ENCODE results near the gene GPNMB. TPM values are rescaled to one million over a fixed set of nuclear protein-coding genes. Genes with fewer than 3 reads are reported as not detected.

The GPNMB gene
- total RNA-seq, 2 donors from 2014 or later, result 12.8 to 43.3 TPM

DNA sequence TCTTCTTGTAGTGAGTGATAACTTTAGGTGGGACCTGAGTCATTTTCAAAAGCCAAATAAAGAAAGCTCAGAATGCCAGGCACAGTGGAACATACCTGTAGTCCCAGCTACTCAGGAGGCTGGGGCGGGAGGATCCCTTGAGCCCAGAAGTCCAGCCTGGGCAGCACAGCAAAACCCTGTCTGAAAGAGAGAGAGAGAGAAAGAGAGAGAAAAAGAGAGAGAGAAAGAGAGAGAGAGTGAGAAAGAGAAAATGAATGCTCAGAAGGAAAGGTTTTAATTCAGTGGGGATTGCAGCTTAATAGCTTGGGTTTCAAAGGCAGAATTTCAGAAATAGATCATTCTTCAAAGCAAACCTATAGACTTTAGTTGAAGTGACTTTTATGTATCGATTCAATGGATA, 25.7 kb downstream of the GPNMB start:
- TF ChIP-seq, protein P1, sequence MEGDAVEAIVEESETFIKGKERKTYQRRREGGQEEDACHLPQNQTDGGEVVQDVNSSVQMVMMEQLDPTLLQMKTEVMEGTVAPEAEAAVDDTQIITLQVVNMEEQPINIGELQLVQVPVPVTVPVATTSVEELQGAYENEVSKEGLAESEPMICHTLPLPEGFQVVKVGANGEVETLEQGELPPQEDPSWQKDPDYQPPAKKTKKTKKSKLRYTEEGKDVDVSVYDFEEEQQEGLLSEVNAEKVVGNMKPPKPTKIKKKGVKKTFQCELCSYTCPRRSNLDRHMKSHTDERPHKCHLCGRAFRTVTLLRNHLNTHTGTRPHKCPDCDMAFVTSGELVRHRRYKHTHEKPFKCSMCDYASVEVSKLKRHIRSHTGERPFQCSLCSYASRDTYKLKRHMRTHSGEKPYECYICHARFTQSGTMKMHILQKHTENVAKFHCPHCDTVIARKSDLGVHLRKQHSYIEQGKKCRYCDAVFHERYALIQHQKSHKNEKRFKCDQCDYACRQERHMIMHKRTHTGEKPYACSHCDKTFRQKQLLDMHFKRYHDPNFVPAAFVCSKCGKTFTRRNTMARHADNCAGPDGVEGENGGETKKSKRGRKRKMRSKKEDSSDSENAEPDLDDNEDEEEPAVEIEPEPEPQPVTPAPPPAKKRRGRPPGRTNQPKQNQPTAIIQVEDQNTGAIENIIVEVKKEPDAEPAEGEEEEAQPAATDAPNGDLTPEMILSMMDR (IDR thresholded peaks at IDR 0.05), result no peak
- H3K9me3 ChIP-seq, result no peaks in the 10 kb centered on the region

DNA sequence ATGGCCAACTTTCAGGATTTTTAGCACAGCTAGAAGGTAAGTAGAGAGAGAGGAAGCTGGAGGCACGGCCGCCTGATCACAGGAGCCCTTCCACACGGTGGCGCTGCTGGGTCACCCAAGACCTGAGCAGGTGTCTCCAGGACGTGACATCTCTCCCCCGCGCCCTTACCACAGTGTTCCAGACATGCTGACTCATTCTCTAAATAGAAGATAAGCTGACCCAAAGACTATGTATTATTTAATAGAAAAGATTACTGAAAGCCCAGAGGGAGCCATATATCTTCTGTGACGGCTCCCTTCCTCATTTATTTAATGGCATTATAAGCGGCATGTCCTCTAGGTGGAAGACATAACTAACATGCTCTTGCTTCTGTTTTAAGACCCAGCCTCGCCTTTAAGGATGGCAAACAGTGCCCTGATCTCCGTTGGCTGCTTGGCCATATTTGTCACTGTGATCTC, 26.6 kb downstream of the GPNMB start:
- H3K36me3 ChIP-seq, result no peaks in the 10 kb centered on the region
- H3K9ac ChIP-seq (ENCODE audit: low read depth in 2 of 2, low read length in 2 of 2), result no peak overlapping the region
- intact Hi-C loops (cut with DNase I), result loop anchor here (5.0 kb wide), 1 partner anchor 274 kb away; no protein-coding TSS in a partner anchor
- TF ChIP-seq, protein P1 (IDR thresholded peaks at IDR 0.05), result peak; percentile 82
- H3K27me3 ChIP-seq, result no peaks in the 10 kb centered on the region
- DNase-seq, result peak; percentile 93
- no peak overlapping the region for H3K4me3 ChIP-seq
- no peaks in the 10 kb centered on the region for H3K4me1 ChIP-seq
- H3K9me3 ChIP-seq, result no peaks in the 10 kb centered on the region
- no peak overlapping the region for H3K27ac ChIP-seq

More for the DNA sequence above, 25.7 kb downstream of the GPNMB start:
- Histone ChIP-seq H3K27ac (no peak overlapping the region), H3K36me3 (no peaks in the 10 kb centered on the region), H3K9ac (ENCODE audit: low read depth in 2 of 2, low read length in 2 of 2) (no peak overlapping the region), H3K4me3 (no peak overlapping the region), H3K4me1 (no peaks in the 10 kb centered on the region), H3K27me3 (no peaks in the 10 kb centered on the region)
- intact Hi-C loops (cut with DNase I), result loop anchor here (5.0 kb wide), 1 partner anchor 275 kb away; no protein-coding TSS in a partner anchor
- no peak for DNase-seq

DNA sequence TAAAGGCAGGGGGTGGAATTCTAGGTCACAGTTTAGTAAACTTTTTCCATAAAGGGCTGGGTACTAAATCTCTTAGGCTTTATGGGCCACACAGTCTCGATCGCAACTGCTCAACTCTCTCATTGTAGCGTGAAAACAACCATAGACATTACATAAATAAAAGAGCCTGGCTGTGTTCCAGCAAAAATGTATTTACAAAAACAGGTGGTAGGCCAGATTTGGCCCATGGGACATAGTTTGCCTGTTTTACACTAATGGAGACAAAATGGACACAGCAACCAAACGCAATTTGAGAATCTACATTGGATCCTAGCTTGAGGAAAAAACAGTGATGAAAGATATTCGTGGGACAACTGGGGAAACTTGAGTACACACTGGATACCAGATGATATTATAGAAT, 29.3 kb downstream of the GPNMB start:
- no peaks in the 10 kb centered on the region for H3K27me3 ChIP-seq
- TF ChIP-seq, protein P1 (IDR thresholded peaks at IDR 0.05), result no peak
- DNase-seq, result no peak
- H3K36me3 ChIP-seq, result no peaks in the 10 kb centered on the region
- H3K4me1 ChIP-seq, result no peaks in the 10 kb centered on the region
- no peaks in the 10 kb centered on the region for H3K9me3 ChIP-seq
- H3K4me3 ChIP-seq, result no peak overlapping the region
- H3K9ac ChIP-seq (ENCODE audit: low read depth in 2 of 2, low read length in 2 of 2), result no peak overlapping the region
- intact Hi-C loops (cut with DNase I), result no loop called here
- no peak overlapping the region for H3K27ac ChIP-seq

DNA sequence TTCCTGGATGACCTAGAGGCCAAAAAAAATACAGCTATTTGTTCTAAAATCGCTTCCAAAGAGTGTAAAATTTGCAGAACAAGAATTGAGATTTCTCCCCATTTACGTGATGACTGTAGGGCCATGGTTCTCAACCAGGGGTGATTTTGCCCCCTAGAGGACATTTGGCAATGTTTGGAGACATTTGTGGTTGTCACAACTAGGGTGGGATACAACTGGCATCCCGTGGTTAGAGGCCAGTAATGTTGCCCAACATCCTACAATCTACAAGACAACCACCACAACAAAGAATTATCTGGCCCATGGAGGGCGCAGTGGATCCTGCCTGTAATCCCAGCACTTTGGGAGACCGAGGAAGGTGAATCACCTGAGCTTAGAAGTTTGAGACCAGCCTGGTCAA, 29.8 kb downstream of the GPNMB start:
- intact Hi-C loops (cut with DNase I), result no loop called here
- TF ChIP-seq, protein P1 (IDR thresholded peaks at IDR 0.05), result no peak
- Histone ChIP-seq H3K27me3 (no peaks in the 10 kb centered on the region), H3K4me3 (no peak overlapping the region), H3K9ac (ENCODE audit: low read depth in 2 of 2, low read length in 2 of 2) (no peak overlapping the region), H3K27ac (no peak overlapping the region), H3K4me1 (no peaks in the 10 kb centered on the region), H3K36me3 (no peaks in the 10 kb centered on the region), H3K9me3 (no peaks in the 10 kb centered on the region)
- DNase-seq, result no peak

DNA sequence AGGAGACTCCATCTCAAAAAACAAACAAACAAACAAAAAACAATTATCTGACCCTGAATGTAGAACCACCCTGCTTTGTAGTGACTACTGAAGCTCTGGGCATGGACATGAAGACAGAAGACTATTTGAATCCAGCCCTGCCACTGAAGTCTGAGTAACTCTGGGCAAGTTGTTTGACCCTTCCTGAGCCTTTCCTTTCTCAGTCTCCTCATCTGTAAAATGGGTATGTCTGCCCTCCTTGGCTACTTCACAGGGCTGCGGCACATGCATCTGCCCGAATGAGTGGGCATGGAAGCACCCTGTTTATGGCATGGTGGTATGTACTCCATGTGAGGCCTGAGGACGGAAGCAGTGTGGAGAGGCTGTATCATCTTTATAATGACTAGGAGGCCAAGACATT, 30.4 kb downstream of the GPNMB start:
- DNase-seq, result no peak
- H3K9me3 ChIP-seq, result no peaks in the 10 kb centered on the region
- H3K27ac ChIP-seq, result no peak overlapping the region
- TF ChIP-seq, protein P1 (IDR thresholded peaks at IDR 0.05), result no peak
- no peak overlapping the region for H3K4me3 ChIP-seq
- H3K36me3 ChIP-seq, result no peaks in the 10 kb centered on the region
- no peaks in the 10 kb centered on the region for H3K4me1 ChIP-seq
- H3K9ac ChIP-seq (ENCODE audit: low read depth in 2 of 2, low read length in 2 of 2), result no peak overlapping the region
- intact Hi-C loops (cut with DNase I), result no loop called here
- no peaks in the 10 kb centered on the region for H3K27me3 ChIP-seq
